HL-60 (cell line): Measurements from ENCODE around the gene SELENOW.

Experiments
- DNase-seq, 2 experiments: peaks; one replicate each; pipeline ENCODE4 v3.0.0-alpha.2; 2010 to 2020; ENCODE audit warnings: low read depth in 1 of 2, low spot score in 1 of 2
- H3K27ac ChIP-seq: fragments of 250-450 bp; sonication (Bioruptor Pico); replicated peaks from 2 replicates; pipeline ENCODE4 v1.5.1; 2020; ENCODE audit warnings: mild to moderate bottlenecking, moderate library complexity
- H3K27me3 ChIP-seq: fragments of 250-450 bp; sonication (Bioruptor Pico); 2 replicates; pipeline ENCODE4 v1.5.1; 2021; ENCODE audit warnings: mild to moderate bottlenecking, moderate library complexity; ENCODE audit not compliant: insufficient read depth, poor library complexity, severe bottlenecking
- H3K4me3 ChIP-seq: replicated peaks from 2 replicates; pipeline ENCODE4 v1.5.1; 2011; ENCODE audit warnings: mild to moderate bottlenecking, control low read depth, low read length; ENCODE audit not compliant: insufficient read depth
- CTCF ChIP-seq: IDR thresholded peaks from one replicate; pipeline ENCODE4 v1.5.1; 2011; ENCODE audit warnings: low read length, control low read depth, inconsistent platforms; ENCODE audit not compliant: insufficient read depth
- GABPA ChIP-seq: IDR thresholded peaks from 2 replicates; pipeline ENCODE4 v1.6.1; 2012; ENCODE audit warnings: low read depth
- POLR2AphosphoS5 ChIP-seq: IDR thresholded peaks from 2 replicates; pipeline ENCODE4 v1.6.1; 2012; ENCODE audit warnings: low read depth
- REST ChIP-seq: IDR thresholded peaks from 2 replicates; pipeline ENCODE4 v1.6.1; 2012; ENCODE audit warnings: low read depth; ENCODE audit not compliant: insufficient replicate concordance
- SPI1 ChIP-seq: IDR thresholded peaks from 2 replicates; pipeline ENCODE4 v1.6.1; 2012; ENCODE audit warnings: low read depth, mild to moderate bottlenecking, borderline replicate concordance

The SELENOW gene

GRCh38 chr19:47730521-47730889, 48.0 kb upstream of the SELENOW start:
- no peak overlapping the region for H3K4me3 ChIP-seq
- H3K27me3 ChIP-seq = peaks cover 5% of the 10 kb centered on the region
- DNase-seq = no peak
- TF ChIP-seq SPI1 (no peak), GABPA (no peak), CTCF (no peak), POLR2AphosphoS5 (no peak), REST (no peak)
- H3K27ac ChIP-seq = no peak overlapping the region

- no peak for DNase-seq
- Histone ChIP-seq H3K27ac (no peak overlapping the region), H3K4me3 (no peak overlapping the region), H3K27me3 (peaks cover 5% of the 10 kb centered on the region)
- TF ChIP-seq GABPA (no peak), REST (no peak), POLR2AphosphoS5 (no peak), SPI1 (no peak), CTCF (no peak)
Observed at GRCh38 chr19:47730910-47731309, 47.6 kb upstream of the SELENOW start.

- no peak for DNase-seq
- no peaks in the 10 kb centered on the region for H3K27me3 ChIP-seq
- no peak overlapping the region for H3K27ac ChIP-seq
- H3K4me3 ChIP-seq = no peak overlapping the region
- TF ChIP-seq CTCF = no peak
- no peak for TF ChIP-seq REST
- no peak for TF ChIP-seq SPI1
- TF ChIP-seq GABPA = no peak
- no peak for TF ChIP-seq POLR2AphosphoS5
Observed at GRCh38 chr19:47735131-47735530, 43.4 kb upstream of the SELENOW start.
